ENCODE data around the gene DIS3L2.
"Not testable (repeated sequence)": the region's sequence is repeated elsewhere in the genome, so short reads cannot be mapped to it uniquely, and the experiment has no call there.

Gene DIS3L2

GRCh38 chr2:231928901-231929725 is 32.4 kb upstream of the DIS3L2 start:
- no peak for DNase-seq

- no peak for DNase-seq
Measured at GRCh38 chr2:231929961-231930592, 31.4 kb upstream of the DIS3L2 start.

GRCh38 chr2:231930593-231931281 is 30.8 kb upstream of the DIS3L2 start:
- no peak for DNase-seq

GRCh38 chr2:231931481-231931915 is 30.0 kb upstream of the DIS3L2 start:
- no peak for DNase-seq

GRCh38 chr2:231932711-231932970 is 28.9 kb upstream of the DIS3L2 start:
- no peak for DNase-seq

GRCh38 chr2:231932985-231933915 is 28.3 kb upstream of the DIS3L2 start:
- DNase-seq: no peak

- DNase-seq: no peak
Measured at GRCh38 chr2:231933916-231934401, 27.6 kb upstream of the DIS3L2 start.

GRCh38 chr2:231934441-231935206 is 26.9 kb upstream of the DIS3L2 start:
- DNase-seq: no peak

- DNase-seq: no peak
Measured at GRCh38 chr2:231935207-231935524, 26.3 kb upstream of the DIS3L2 start.

GRCh38 chr2:231935815-231936214 is 25.7 kb upstream of the DIS3L2 start:
- no peak for DNase-seq

GRCh38 chr2:231936491-231936890 is 25.0 kb upstream of the DIS3L2 start:
- no peak for DNase-seq

GRCh38 chr2:231937057-231937456 is 24.5 kb upstream of the DIS3L2 start:
- DNase-seq: no peak

- DNase-seq: no peak
Measured at GRCh38 chr2:231939022-231939421, 22.5 kb upstream of the DIS3L2 start.

- no peak for DNase-seq
Measured at GRCh38 chr2:231940795-231941194, 20.7 kb upstream of the DIS3L2 start.

- DNase-seq: no peak
Measured at GRCh38 chr2:231941673-231942072, 19.8 kb upstream of the DIS3L2 start.

- no peak for DNase-seq
Measured at GRCh38 chr2:231942180-231942579, 19.3 kb upstream of the DIS3L2 start.

- DNase-seq: no peak
Measured at GRCh38 chr2:231946241-231946814, 15.2 kb upstream of the DIS3L2 start.

- DNase-seq: not testable (repeated sequence)
Measured at GRCh38 chr2:231947112-231947511, 14.4 kb upstream of the DIS3L2 start.

- no peak for DNase-seq
Measured at GRCh38 chr2:231947694-231948093, 13.8 kb upstream of the DIS3L2 start.

GRCh38 chr2:231951452-231952035 is 10.0 kb upstream of the DIS3L2 start:
- DNase-seq: no peak

GRCh38 chr2:231955758-231956472 is 5.6 kb upstream of the DIS3L2 start:
- no peak for DNase-seq
